Sigmoid colon (tissue), 4 donors: ENCODE results near the gene KBTBD7.

Experiments
- EP300 ChIP-seq, 4 donors: sonication (generic); formaldehyde crosslinking; IDR thresholded peaks; one replicate each; pipeline ENCODE4 v1.6.1; 2017; ENCODE audit warnings: antibody characterized with exemption in 4 of 4
- POLR2A ChIP-seq, 2 donors: fragments of 450-650 bp; IDR thresholded peaks; one replicate each; pipeline ENCODE4 v1.6.1; 2016; ENCODE audit warnings: antibody characterized with exemption in 2 of 2, mild to moderate bottlenecking in 2 of 2, moderate library complexity in 2 of 2
- POLR2AphosphoS5 ChIP-seq, 4 donors: sonication (generic); formaldehyde crosslinking; IDR thresholded peaks; one replicate each; pipeline ENCODE4 v1.6.1; 2017; ENCODE audit warnings: antibody characterized with exemption in 4 of 4
- TF ChIP-seq, protein P1 (sequence below), 4 experiments: fragments of 450-650 bp in 3 of 4; fragments of 200-600 bp in 1 of 4; IDR thresholded peaks; one replicate each; pipeline ENCODE4 v1.5.1; 2016 to 2019; ENCODE audit warnings: antibody characterized with exemption in 4 of 4, mild to moderate bottlenecking in 3 of 4, moderate library complexity in 2 of 4

- TF ChIP-seq POLR2A (IDR thresholded peaks at IDR 0.05) (no peak), EP300 (IDR thresholded peaks at IDR 0.05) (no peak), POLR2AphosphoS5 (IDR thresholded peaks at IDR 0.05) (no peak)
- TF ChIP-seq, protein P1, sequence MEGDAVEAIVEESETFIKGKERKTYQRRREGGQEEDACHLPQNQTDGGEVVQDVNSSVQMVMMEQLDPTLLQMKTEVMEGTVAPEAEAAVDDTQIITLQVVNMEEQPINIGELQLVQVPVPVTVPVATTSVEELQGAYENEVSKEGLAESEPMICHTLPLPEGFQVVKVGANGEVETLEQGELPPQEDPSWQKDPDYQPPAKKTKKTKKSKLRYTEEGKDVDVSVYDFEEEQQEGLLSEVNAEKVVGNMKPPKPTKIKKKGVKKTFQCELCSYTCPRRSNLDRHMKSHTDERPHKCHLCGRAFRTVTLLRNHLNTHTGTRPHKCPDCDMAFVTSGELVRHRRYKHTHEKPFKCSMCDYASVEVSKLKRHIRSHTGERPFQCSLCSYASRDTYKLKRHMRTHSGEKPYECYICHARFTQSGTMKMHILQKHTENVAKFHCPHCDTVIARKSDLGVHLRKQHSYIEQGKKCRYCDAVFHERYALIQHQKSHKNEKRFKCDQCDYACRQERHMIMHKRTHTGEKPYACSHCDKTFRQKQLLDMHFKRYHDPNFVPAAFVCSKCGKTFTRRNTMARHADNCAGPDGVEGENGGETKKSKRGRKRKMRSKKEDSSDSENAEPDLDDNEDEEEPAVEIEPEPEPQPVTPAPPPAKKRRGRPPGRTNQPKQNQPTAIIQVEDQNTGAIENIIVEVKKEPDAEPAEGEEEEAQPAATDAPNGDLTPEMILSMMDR (IDR thresholded peaks at IDR 0.05) = no peak
Observed at GRCh38 chr13:41179593-41180250, 14.6 kb downstream of the KBTBD7 start.
